GM12892 (cell line): ENCODE measurements around the gene FBN1.
A peak's percentile ranks its signal among the peaks of the same experiment; 100 is the strongest.

Source experiments
- DNase-seq: peaks from one replicate; pipeline ENCODE4 v3.0.0; 2011; ENCODE audit not compliant: insufficient read length
- FAIRE-seq: peaks from 2 replicates; lab custom pipeline; 2011; peaks lifted over from hg19 to GRCh38; lab: Jason Lieb, UNC
- POLR2A ChIP-seq: IDR thresholded peaks from 2 replicates; pipeline ENCODE4 v1.6.1; 2011; ENCODE audit warnings: low read depth, low read length, control low read depth
- POLR2AphosphoS5 ChIP-seq: IDR thresholded peaks from 2 replicates; pipeline ENCODE4 v1.6.1; 2011; ENCODE audit warnings: low read depth, low read length, control low read depth
- TAF1 ChIP-seq: IDR thresholded peaks from 2 replicates; pipeline ENCODE4 v1.6.1; 2011; ENCODE audit warnings: low read depth, mild to moderate bottlenecking, control low read depth, low read length, borderline replicate concordance

FBN1 gene

GRCh38 chr15:48607846-48608245 lies 37.7 kb downstream of the FBN1 start:
- TF ChIP-seq TAF1 (no peak), POLR2A (no peak), POLR2AphosphoS5 (no peak)
- DNase-seq (no peak), FAIRE-seq (no peak)

- FAIRE-seq, result no peak
- no peak for TF ChIP-seq POLR2A
- DNase-seq, result no peak
These were observed 40.9 kb downstream of the FBN1 start for GRCh38 chr15:48604567-48604966.

- no peak for DNase-seq
- no peak for FAIRE-seq
- no peak for TF ChIP-seq TAF1
- no peak for TF ChIP-seq POLR2A
- TF ChIP-seq POLR2AphosphoS5, result no peak
These were observed 41.6 kb downstream of the FBN1 start for GRCh38 chr15:48603922-48604321.

DNA sequence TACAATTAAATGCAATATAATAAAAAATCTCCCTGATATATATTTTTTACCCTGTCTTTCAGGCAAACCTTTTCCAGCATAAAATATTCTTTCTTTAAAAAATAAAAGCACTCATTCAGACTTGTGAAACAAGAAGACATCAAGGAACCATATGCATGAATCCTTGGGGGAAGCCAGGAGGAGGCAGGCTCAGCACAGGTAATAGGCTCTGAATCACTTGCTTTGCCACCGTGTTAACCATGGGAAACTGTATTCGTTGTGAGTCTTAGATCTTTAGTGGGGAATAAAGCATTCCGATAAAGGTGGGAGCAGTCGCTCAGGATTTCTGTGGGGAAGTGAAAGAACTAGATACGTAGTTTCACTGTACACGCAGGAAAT lies 42.4 kb downstream of the FBN1 start:
- no peak for TF ChIP-seq POLR2A
- TF ChIP-seq POLR2AphosphoS5, result no peak
- TF ChIP-seq TAF1, result no peak
- FAIRE-seq (no peak), DNase-seq (no peak)

DNA sequence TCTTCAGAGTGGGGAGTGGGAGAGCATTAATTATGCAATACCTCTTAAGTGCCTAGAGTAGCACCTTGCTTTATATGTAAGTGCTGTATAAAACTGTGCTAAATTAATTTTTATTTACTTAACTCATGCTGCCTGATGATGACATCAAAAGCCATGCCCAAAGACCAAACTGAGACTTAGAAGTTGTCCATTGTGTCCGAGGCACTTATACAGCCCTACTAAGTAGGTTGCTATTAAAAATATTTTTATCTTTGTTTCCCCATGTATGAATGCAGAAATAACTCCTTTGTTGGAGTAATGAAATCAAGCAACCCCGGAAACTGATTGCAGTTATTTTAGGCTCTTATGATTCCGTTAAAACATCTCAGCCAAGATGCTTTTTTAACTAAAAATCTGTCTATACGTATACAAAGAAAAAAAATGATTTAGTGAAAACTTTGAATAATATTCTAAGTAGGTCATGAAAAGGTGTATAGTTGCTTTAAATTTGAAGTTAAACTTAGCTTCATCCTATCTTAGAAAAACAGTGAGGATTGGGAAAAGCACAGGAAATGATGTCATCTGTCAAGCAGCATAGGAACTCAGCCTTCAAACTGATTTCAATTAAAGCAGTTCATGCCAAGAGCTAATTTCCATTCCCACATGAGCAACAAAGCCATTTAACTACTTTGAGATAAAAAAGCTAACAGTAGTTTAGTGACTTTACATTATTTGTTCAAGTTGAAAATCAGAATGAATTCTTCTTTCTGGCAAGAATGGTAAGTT lies 43.0 kb downstream of the FBN1 start:
- TF ChIP-seq POLR2AphosphoS5 (no peak), POLR2A (no peak), TAF1 (no peak)
- DNase-seq, result no peak
- FAIRE-seq, result no peak

DNA sequence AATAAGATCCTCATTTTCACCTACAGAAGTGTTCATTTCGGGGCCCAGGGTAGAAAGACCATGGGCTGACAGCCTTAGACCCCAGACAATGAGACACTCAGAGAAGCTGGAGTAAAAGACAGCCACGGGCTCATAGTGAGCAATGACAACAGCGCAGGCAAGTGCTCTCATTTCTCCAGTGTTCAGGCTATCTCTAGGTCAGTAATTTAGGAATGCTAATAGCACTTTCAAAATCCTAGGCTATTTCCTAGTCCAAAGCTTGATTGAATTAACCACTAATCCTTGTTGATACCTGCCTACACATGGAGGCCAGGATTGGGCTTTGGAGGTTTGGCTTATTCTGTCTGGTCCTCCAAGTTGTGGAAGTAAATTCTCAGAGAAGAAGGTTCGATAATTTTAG lies 44.4 kb downstream of the FBN1 start:
- no peak for FAIRE-seq
- TF ChIP-seq TAF1 (no peak), POLR2AphosphoS5 (no peak), POLR2A (no peak)
- no peak for DNase-seq

DNA sequence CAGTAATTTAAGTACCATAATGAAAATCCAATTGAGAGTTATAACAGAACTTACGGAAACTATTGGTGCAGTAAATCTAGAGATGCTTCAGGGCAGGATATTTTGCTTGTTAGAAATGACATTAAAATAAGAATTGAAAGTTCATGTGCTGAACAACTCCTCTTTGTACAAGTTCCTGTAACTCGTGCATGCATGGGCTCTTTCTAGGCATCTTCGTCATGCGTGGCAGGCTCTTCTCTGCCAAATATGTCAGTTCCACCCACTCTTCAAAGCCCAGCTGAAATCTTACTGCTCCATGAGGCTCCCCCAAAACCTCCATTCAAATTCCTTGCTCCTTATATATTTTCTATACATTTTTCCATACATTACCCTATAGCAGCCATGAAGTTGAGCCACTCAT lies 48.7 kb downstream of the FBN1 start:
- FAIRE-seq, result no peak
- TF ChIP-seq TAF1 (no peak), POLR2A (no peak), POLR2AphosphoS5 (no peak)
- no peak for DNase-seq

GRCh38 chr15:48596415-48596814 lies 49.1 kb downstream of the FBN1 start:
- FAIRE-seq (no peak), DNase-seq (no peak)
- TF ChIP-seq TAF1, result no peak
- TF ChIP-seq POLR2AphosphoS5, result peak; percentile 29

DNA sequence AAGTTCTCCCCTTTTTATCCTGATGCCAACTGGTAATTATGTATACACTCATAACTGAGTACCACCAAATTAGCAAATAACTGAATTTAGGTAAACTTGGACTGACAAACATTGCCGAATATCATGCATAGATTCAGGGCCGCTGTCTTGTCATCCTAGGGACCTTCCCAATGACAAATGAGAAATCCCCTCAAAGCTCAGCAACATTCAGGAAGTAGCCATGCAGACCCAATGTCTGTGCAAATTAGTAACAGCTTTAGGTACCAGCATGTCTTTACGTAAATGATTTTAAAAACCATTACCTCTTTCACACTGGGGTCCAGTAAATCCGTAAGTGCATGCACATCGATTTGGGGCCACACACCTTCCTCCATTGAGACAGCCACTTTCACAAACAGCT lies 49.5 kb downstream of the FBN1 start:
- TF ChIP-seq POLR2A (peak; percentile 57), POLR2AphosphoS5 (peak; percentile 59; the same call in 1 of the 2 replicates), TAF1 (no peak; the same call in 1 of the 2 replicates)
- DNase-seq (no peak), FAIRE-seq (peak; percentile 90)

DNA sequence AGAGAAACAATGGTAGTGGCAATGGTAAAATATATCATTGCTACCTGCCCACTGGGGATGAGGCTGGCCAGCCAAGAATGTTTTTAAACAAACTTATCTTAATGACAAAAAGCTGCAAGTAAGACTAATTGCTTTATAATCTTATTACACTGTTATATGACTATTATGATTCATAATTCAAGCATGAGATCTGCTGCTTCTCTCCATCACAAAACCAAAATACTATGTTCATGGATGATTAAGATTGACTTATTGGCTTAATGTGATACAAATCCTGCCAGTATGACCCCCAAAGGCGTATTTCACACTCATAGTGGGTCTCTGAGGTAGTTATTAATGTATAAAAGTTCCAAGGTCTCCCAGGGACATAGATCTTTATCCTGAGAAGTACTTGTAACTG lies 52.6 kb downstream of the FBN1 start:
- FAIRE-seq (no peak), DNase-seq (no peak)
- TF ChIP-seq TAF1 (no peak), POLR2A (no peak), POLR2AphosphoS5 (no peak)

DNA sequence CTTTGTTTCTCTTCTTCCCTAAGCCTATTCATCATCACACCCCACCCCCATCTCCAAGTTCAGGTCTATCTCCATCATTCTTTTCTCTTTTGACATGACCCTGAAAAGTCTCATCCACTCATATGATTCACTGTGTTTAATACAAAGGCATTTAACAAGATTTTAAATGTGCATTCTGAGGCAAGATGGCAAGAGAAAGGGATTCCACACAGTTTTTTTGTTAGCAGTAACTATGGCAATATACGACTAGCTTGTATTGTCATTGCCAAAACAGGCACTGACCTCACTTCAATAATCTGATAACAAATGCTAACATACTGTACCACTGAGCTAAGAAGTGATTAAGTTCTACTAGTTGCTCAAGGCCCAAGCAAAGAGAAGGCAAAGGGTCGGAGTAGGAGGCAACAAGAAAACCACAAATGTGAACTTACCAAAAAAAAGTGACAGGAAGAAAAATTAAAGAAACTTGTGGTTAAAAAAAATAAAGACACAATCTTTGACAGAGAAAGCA lies 53.2 kb downstream of the FBN1 start:
- no peak for FAIRE-seq
- TF ChIP-seq TAF1 (no peak), POLR2A (no peak), POLR2AphosphoS5 (no peak)
- DNase-seq, result no peak

DNA sequence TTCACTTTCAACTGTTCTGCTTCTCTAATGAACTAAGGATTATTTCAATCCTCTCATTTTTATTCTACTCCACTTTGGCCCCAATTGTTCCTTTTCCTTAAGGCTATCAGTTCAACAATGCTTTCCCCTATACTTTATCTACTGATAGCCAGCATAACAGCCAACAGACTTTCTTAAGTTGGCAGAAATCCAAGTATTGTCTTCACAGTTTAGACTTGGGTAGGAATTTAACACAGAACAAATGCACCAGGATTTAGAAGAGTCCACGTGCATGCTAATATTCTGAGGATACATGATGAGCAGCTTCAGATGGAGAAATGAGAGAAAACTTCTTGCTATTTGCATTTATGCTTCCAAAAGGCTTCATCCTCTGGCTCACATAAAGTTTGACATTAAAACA lies 54.8 kb downstream of the FBN1 start:
- FAIRE-seq (peak; percentile 57), DNase-seq (no peak)
- TF ChIP-seq TAF1 (no peak), POLR2A (no peak), POLR2AphosphoS5 (no peak)

- FAIRE-seq, result no peak
- no peak for DNase-seq
These were observed 60.5 kb downstream of the FBN1 start for GRCh38 chr15:48584812-48585563.

More at GRCh38 chr15:48584812-48585563, 60.5 kb downstream of the FBN1 start:
- TF ChIP-seq POLR2A (no peak), TAF1 (no peak), POLR2AphosphoS5 (no peak)
